ENCODE data around the gene HPCAL1.

DNA sequence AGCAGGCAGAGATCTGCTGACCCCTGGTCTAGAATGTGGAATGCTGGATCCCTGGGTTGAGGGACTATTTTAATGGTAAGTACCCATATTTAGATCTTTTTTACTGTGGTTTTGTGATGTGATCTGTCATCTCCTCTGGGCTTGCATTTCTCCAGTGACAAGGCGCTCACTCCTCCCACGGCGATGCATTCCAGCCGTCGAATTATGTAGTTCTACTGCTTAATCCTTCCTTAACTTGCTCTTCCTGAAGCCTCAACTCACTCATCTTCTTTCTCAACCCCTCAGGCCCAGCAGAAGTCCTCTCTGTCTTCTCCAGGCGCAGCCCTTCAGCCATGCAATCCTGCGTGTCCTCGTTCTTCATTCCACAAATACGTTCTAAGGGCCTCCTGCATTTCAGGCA, 51.2 kb downstream of the HPCAL1 start:
- TF ChIP-seq, protein P1, sequence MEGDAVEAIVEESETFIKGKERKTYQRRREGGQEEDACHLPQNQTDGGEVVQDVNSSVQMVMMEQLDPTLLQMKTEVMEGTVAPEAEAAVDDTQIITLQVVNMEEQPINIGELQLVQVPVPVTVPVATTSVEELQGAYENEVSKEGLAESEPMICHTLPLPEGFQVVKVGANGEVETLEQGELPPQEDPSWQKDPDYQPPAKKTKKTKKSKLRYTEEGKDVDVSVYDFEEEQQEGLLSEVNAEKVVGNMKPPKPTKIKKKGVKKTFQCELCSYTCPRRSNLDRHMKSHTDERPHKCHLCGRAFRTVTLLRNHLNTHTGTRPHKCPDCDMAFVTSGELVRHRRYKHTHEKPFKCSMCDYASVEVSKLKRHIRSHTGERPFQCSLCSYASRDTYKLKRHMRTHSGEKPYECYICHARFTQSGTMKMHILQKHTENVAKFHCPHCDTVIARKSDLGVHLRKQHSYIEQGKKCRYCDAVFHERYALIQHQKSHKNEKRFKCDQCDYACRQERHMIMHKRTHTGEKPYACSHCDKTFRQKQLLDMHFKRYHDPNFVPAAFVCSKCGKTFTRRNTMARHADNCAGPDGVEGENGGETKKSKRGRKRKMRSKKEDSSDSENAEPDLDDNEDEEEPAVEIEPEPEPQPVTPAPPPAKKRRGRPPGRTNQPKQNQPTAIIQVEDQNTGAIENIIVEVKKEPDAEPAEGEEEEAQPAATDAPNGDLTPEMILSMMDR (IDR thresholded peaks at IDR 0.05): no peak
- TF ChIP-seq POLR2A (IDR thresholded peaks at IDR 0.05): no peak

Data from right lobe of liver (tissue), 4 donors.